AG10803 (cell line): ENCODE results near the gene AIF1.

Source experiments
- DNase-seq: peaks from one replicate; pipeline ENCODE4 v3.0.0; 2010; ENCODE audit warnings: low read depth
- H3K4me3 ChIP-seq: 2 replicates; pipeline ENCODE4 v1.5.1; 2011; ENCODE audit warnings: mild to moderate bottlenecking, low read length, control low read depth
- CTCF ChIP-seq: conservative IDR thresholded peaks from 2 replicates; pipeline ENCODE4 v1.5.1; 2011; ENCODE audit warnings: mild to moderate bottlenecking, low read length, control low read depth, inconsistent platforms

The AIF1 gene

GRCh38 chr6:31632279-31632946 is 17.4 kb downstream of the AIF1 start:
- TF ChIP-seq CTCF = no peak
- H3K4me3 ChIP-seq = no peak overlapping the region
- no peak for DNase-seq

- TF ChIP-seq CTCF = no peak
- no peak overlapping the region for H3K4me3 ChIP-seq
- no peak for DNase-seq
These were observed 18.4 kb downstream of the AIF1 start for GRCh38 chr6:31633447-31633846.

- H3K4me3 ChIP-seq = no peak overlapping the region
These were observed 19.1 kb downstream of the AIF1 start for GRCh38 chr6:31634131-31634530.

GRCh38 chr6:31634969-31635575 is 20.0 kb downstream of the AIF1 start:
- no peak for TF ChIP-seq CTCF

More at GRCh38 chr6:31634131-31634530, 19.1 kb downstream of the AIF1 start:
- DNase-seq = no peak
- no peak for TF ChIP-seq CTCF

GRCh38 chr6:31636698-31637596 is 21.9 kb downstream of the AIF1 start:
- no peak for DNase-seq
- no peak for TF ChIP-seq CTCF
- H3K4me3 ChIP-seq = no peak overlapping the region

More at GRCh38 chr6:31634969-31635575, 20.0 kb downstream of the AIF1 start:
- DNase-seq = no peak
- H3K4me3 ChIP-seq = no peak overlapping the region

GRCh38 chr6:31639043-31639442 is 24.0 kb downstream of the AIF1 start:
- no peak for DNase-seq
- no peak for TF ChIP-seq CTCF
- H3K4me3 ChIP-seq = no peak overlapping the region

- TF ChIP-seq CTCF = no peak
- peak; percentile 69 for DNase-seq
- H3K4me3 ChIP-seq = no peak overlapping the region
These were observed 24.4 kb downstream of the AIF1 start for GRCh38 chr6:31639449-31639861.
